A673 (cell line): ENCODE measurements around the gene NCKAP1.

Experiments
- CTCF ChIP-seq: fragments of 300-800, 200-600 bp; sonication (generic); conservative IDR thresholded peaks from 2 replicates; pipeline ENCODE4 v1.5.1; 2017; ENCODE audit warnings: low read depth, mild to moderate bottlenecking, antibody characterized with exemption, low read length, moderate library complexity, mixed read lengths
- EZH2 ChIP-seq: fragments of 200-600 bp; sonication (generic); IDR thresholded peaks from 2 replicates; pipeline ENCODE4 v1.6.1; 2017; ENCODE audit warnings: borderline replicate concordance, low read depth, mild to moderate bottlenecking, mixed read lengths, antibody characterized with exemption, low read length; ENCODE audit not compliant: poor library complexity, severe bottlenecking

GRCh38 chr2:182914852-182915251 lies 123.4 kb downstream of the NCKAP1 start:
- TF ChIP-seq EZH2 (no peak), CTCF (no peak)
